OCI-M2 (cell line): Measurements from ENCODE around the gene CRAMP1.
"Not testable (repeated sequence)": the region's sequence is repeated elsewhere in the genome, so short reads cannot be mapped to it uniquely, and the experiment has no call there.

ENCODE experiments used
- DNase-seq: peaks from one replicate; lab custom pipeline; 2025; ENCODE audit not compliant: unreplicated experiment; lab: John Stamatoyannopoulos, UW

CRAMP1 gene

GRCh38 chr16:1595511-1595910 is 16.6 kb upstream of the CRAMP1 start:
- DNase-seq = not testable (repeated sequence)

DNA sequence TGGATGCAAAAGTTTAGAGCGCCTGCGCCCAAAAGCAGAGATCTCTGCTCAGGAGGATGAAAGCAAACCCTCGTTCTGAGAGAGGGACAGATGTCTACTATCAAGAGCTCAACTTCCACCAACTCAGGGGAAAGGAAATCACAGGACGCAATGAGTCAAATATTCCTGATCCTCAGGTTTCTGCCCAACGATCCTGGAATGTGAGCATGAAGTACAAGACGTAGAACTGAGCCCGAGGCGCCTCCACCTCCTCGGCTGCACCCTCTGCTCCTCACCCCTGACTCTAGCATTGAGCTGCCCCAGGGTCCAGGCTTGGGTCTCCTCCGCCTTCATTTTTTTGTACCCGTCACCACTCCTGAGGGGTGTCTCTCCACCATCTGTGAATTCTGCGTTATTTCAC is 15.6 kb upstream of the CRAMP1 start:
- DNase-seq = no peak

- DNase-seq = no peak
These were observed 15.0 kb upstream of the CRAMP1 start for GRCh38 chr16:1597154-1597553.

- no peak for DNase-seq
These were observed 11.1 kb upstream of the CRAMP1 start for GRCh38 chr16:1601031-1601430.

DNA sequence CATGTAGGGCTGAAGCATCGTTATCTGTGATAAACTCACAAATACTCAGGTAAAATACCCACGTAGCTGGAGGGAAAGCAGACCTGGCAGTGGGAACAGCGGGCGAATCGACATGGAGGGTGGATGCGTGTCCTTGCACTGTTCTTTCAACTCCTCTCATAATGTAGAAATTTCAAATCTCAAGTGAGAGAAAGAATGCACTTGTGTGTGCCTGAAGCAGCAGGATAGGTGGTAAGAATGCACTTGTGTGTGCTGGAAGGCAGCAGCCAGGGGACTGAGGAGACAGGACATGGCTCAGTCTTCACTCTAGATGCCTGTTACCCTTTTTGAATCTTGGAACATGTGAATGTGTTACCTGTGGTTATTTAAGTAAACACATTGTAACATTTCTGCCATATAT is 10.7 kb upstream of the CRAMP1 start:
- no peak for DNase-seq

DNA sequence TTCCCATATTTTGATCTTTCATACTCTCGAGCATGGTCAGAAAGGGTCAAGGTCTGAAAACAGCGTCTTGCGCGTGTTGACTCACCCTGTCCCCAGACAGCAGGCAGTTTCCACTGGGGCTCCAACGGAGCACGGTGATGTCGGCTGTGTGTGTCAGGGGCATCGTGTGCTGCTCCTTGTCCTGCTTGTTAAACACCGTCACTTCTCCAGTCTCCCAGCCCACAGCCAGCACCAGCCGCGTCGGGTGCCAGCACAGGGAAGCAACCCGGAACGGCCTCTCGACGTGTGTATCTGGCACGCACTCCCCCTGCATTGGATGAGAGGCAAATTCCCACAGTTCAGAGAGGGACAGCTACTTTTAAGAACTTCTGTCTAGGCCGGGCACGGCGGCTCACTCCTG is 9.9 kb upstream of the CRAMP1 start:
- no peak for DNase-seq

DNA sequence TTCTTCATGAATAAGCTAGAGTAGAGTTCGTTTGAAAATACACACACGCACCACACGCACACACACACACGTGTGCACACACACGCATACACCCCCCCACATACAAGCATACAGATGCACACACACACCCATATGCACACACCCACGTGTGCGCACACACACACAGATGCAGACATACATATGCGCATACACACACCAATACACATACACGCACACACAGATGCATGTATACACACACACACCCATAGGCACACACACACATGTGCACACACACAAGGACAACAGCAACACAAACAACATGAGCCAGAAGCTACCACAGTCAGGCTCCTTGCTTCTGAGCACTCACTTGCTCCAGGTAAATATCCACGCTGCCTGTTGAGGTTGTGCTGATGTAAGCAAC is 5.4 kb upstream of the CRAMP1 start:
- no peak for DNase-seq

- no peak for DNase-seq
These were observed 4.2 kb upstream of the CRAMP1 start for GRCh38 chr16:1607971-1608370.

DNA sequence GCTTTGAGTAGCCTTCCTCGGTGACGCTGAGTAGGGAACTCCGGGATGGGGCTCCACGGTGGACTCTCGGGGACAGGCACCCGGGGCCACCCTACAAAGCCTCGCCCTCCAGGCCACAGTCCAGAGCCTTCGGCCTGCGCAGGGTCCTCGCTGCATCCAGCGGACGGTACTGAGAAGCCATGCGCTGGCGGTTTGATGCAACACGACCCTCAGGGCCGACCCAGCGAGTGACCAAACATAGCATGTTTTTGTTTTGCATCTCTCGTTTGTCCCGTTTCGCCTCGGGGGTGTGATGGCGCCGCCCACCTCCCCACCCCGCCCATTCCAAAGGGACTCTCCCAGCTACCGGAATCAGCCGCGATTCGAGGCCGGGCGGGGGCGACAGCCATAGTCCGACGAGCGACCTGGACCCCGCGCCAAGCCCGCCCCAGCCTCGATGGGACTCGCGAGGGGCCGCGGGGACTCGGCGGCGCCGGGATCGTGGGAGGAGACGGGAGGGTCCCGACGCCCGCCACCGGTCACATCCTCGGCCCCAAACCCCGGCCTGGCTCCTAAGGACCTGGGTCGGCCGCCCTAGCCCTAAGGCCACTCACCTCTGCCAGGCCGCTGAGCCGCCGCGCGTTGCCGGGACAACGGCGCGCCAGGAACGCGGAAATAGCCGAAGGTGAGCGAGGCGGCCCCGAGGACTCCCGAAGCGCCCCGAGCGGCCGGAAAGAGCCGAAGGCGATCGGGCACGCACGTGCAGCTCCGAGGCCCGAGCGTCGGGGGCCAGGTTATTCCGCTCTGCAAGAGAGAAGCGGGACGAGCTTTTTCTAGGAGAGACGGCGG is 1.9 kb upstream of the CRAMP1 start:
- peak; percentile 33 for DNase-seq

DNA sequence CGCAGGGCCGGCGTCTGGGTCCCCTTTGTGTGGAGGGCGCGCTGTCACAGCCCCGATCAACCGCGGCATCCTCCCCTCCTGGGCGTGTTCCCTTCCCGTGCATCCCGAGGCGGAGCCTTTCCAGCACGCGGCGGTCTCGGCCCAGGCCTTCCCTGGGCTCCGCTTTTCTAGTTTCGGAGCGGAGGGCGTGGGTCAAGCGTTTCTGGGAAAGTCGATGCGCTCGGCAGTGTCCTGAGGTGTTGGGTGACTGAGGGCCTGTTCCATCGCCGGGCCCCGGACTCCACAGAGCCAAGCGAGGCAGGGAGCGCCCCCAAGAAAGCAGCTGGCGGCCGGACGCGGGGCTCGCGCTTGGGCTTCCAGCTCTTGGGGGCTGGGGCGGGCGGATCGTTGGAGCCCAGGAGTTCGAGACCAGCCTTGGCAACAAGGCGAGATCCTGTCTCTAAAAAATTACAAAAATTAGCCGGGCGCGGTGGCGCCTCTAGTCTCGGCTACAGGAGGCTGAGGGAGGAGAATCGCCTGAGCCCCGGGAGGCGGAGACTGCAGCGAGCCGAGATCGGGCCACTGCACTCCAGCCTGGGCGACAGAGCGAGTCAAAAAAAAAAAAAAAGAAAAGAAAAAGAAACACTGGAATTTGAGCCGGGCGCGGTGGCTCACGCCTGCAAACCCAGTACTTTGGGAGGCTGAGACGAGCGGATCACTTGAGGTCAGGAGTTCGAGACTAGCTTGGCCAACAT is 1.1 kb upstream of the CRAMP1 start:
- no peak for DNase-seq

DNA sequence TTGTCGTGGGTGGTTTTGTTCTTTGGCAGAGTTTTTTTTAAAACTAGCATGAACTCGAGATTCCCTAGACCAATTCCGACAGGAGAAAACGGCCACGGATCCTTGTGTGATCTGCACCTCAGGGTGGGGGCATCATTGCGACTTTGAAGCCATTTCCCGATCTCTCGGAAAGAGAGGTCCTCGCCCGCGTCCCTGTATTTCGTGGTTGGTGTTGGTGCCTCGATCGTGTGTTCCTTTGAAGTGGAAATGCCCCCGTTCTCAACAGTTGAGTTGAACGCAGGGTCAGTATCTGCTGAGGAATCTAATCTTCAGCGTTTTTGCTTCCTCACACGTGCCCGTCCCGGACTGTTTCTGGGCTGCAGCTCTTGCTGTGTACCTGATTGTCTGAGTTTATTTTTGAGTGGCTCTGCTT is 1.1 kb downstream of the CRAMP1 start:
- DNase-seq = no peak

DNA sequence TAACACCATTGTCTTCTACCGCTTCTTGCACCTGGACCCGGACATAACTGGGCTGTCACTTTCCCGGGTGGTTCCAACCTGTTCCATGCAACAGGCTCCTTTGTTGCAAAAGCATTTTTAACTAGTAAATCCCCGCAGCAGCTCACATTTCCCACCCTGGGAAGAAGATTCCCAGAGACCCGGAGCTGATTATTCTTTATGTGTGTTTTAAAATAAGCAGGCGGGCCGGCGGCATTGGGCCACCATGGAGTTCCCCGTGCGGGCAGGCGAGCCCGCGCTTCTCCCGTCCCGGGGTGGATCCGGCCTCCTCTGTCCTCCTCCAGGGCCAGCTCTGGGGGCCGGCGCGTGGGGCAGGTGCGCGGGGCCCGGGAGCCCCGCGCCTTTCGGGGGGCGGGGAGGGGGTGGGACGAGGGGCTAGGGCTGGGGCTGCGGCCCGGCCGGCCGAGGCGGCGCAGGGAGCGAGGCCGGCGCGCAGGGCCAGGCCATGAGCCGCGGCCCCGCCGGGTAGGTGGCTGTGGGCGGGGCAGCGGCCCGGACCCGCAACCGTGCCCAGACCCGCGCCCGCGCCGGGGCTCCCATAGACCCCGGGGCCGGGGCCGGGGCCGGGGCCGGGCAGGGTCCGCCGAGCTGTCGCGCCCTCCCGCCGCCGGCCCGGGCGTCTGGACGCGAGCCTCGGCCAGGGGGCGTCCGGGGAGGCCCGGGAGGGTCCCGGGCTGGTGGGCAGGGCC is 1.7 kb downstream of the CRAMP1 start:
- no peak for DNase-seq

DNA sequence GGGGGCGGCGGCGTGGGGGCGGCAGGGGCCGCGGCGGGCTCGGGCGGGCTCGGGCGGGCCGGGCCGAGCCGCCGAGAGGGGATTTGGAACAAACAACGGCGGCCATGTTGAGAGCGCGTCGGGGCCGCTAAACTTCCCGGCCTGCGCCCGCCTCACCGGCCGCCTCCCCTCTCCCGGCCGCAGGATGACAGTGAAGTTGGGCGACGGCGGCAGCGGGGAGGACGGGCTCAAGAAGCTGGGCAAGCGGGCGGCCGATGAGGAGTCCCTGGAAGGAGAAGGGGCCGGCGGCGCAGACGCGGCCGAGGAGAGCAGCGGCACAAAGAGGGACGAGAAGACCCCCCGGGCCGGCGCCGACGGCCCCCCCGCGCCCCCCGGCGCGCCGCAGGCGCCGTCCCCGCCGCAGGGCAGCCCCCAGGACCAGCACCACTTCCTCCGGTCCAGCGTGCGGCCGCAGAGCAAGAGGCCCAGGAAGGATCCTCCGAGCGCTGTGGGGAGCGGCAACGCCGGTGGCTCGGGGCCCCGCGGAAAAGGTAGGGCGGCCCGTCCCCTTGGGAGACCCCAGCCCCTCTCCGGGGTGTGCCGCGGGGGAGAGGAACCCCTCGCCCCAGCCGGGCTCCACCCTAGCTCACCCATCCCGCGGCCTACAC is 2.4 kb downstream of the CRAMP1 start:
- no peak for DNase-seq

- no peak for DNase-seq
These were observed 3.6 kb downstream of the CRAMP1 start for GRCh38 chr16:1615761-1616160.

DNA sequence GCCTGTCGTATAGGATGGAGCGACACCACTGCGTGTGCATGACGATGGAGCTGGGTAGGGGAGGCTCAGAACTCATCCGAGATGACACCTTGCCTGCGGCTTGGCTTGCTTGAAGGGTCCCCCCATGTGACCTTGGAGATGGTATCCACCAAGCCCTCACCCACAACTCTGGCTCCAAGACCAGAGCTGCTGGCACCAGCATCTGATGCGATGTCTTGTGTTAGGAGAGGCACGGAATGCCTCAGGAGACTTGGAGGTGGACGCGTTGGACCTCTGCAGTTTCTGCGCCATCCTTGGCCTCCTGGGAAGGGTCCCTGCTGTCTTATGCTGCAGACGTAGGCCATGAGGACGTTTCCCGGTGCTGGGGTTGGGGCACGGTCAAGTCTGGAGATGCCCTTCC is 7.8 kb downstream of the CRAMP1 start:
- DNase-seq = no peak

GRCh38 chr16:1620391-1620790 is 8.2 kb downstream of the CRAMP1 start:
- no peak for DNase-seq

DNA sequence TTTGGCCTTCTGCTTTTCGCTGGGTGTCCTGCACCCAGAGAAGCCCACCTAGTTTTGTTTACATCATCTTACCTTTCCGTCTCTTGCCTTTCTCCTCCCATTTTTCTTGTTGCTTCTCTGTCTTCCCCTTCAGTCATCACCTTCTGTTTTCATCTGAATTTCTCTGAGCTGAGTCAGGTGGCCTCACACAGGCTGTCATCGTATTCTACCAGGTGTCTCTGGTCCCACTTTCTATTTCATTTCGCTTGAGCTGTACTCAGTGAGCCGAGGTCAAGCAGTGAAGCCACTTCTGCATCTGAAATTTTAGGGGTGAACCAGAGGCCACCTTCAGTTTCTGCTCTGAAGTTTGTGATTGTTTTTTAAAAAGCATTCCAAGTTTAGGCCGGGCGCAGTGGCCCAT is 9.7 kb downstream of the CRAMP1 start:
- no peak for DNase-seq

DNA sequence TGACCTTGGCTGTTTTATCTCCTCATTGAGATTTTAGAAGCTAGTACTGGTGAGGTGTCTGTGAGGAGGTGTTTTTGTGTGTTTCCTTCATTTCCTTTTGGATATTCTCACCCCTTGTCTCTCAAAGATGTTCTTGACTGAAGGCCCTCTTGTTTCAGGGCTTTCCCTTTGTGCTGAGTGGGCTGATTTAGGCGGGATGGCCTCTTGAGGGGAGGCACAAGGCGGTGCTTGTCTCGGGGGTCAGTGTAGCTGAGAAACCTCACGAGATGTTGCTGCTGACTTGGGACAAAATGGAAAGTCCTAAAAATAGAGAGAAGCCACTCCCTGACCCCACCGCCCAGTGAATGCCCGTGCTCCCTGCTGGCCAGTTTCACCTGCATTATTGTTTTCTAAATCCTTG is 14.2 kb downstream of the CRAMP1 start:
- DNase-seq = no peak

DNA sequence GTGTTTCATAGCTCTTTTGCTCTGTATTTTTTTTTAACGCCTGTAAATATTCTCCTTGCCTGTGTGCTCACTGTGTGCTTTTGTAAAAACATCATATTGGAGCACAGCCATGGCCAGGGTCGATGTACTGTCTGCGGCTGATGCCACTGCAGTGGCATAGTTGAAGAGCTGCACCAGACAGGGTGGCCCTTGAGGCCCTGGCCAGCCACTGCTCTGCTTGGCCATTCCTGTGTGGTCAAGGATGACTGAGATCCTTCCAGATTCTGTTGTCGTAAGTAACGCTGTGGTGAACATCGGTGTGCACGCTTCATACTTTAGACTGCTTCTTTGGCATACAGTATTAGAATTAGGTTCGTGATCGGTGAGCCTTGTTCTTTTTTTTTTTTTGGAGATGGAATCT is 14.6 kb downstream of the CRAMP1 start:
- no peak for DNase-seq

- no peak for DNase-seq
These were observed 18.5 kb downstream of the CRAMP1 start for GRCh38 chr16:1630450-1631213.

DNA sequence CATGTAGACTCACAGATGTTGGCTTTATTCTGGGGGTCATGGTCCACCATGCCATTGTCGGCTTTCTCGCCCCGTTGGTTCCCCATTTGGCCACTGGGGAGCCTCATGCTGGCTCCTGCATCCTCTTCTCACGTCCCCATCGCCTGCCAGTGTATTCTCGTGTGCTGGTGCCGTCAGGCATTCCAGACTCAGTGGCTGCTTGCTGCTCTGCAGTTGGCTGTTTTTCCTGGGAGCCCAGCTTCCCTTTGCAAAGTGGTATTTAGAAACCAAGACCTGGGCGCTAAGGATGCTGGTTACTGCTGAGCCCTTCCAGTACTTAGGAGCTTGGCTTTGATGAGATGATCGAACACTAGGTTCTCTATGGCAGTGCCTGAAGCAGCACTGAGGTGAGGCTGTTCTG is 19.1 kb downstream of the CRAMP1 start:
- DNase-seq = no peak
